GM18505 (cell line): ENCODE data around the gene ABLIM2.

Source experiments
- ATAC-seq: cut with Tn5 transposase; IDR thresholded peaks from one replicate; pipeline ENCODE4 v1.9.1; 2021; ENCODE audit not compliant: unreplicated experiment
- POLR2A ChIP-seq: IDR thresholded peaks from 4 replicates; pipeline ENCODE4 v1.6.1; 2011; ENCODE audit warnings: borderline replicate concordance; ENCODE audit not compliant: insufficient read depth, insufficient read length; ENCODE audit errors: extremely low read depth

ABLIM2 gene

DNA sequence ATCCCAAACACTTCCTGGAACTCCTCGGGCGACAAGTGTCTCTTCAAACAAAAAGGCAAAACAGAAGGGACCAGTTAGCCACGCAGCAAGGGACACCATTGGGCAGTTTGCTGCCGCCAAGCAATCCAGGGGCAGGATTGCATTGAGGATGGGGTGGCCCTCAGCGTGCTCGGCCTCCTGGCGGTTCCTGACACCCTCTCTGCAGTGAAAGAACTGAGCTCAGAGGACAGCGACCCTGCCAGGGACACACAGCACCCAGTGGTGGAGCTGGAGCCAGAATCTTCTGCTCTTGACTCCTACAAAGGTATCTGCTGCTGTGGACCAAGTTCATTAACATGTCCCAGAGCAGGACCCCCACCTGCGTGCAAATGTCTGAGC, 191.6 kb downstream of the ABLIM2 start:
- no peak for ATAC-seq
- TF ChIP-seq POLR2A: no peak

DNA sequence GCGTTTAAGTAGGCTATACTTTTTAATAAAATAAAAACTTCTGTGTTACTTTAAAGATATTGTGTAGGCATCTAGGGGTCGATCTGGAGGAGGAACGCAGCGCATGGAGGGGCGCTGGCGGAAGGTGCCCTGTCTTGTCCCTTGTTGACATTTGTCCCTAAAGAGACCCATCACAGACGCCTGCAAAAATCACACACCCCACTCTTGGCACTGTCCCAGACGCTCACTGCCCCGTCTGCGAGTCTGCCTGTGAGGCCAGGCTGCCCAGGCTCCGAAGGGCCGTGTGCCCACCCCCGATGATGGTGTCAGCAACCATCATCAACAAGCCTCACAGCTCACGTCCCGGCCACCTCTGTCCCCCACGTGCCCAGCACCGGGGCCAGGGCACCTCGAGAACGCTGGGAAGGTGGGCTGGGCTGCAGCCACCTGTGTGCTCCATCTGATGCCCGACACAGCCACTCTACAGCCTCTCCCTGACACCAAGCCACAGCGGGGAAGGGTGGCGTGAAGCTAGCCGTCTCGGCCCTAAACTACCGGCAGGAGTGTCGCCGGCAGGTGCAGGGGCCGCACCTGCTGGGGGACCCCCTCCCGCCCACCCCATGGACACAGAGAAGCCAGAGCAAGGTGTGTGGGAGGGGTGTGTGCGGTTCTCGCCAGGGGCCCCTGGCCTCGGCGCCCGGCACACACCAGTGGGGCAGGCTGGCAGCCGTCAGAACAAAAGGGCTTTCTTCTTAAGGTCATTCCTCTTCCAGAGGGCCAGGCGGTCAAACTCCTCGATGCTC, 192.1 kb downstream of the ABLIM2 start:
- TF ChIP-seq POLR2A: no peak

DNA sequence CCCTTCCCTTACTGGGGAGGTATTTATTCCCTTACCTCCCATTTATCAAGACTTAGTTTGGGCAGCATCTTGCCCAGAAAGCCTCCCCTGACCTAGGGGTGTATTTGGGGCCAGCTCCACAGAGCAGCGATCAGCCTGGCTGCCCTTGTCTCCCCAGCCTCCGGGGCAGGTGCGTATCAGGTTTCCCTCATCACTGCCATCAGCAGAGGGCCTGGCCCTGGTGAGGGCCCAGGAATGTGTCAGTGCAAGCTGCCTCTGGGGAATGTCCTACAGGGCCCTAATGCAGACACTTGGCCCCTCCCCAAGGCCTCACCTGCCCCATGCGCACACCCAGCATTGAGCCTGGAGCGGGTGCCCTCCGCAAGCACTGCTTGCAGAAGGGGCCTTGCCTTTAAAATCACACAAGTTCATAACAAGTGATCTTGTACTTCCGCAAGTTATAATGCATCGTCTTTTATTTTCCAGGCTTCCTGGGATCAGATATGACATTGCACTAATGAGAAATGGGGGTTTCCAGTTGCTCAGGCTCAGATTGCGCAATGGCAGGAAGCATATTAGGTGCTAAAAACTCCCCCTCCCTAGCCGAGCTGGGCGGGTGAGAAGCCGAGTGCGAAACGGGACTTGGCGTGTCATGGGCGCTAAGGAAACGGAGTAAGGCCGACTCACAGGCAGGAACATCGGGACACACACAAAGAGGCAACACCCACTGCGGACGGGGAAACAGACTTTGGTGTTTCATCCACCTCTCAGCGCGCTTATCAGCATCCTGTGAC, 193.5 kb downstream of the ABLIM2 start:
- TF ChIP-seq POLR2A: no peak
- ATAC-seq: no peak

More for the DNA sequence above, 192.1 kb downstream of the ABLIM2 start:
- no peak for ATAC-seq

DNA sequence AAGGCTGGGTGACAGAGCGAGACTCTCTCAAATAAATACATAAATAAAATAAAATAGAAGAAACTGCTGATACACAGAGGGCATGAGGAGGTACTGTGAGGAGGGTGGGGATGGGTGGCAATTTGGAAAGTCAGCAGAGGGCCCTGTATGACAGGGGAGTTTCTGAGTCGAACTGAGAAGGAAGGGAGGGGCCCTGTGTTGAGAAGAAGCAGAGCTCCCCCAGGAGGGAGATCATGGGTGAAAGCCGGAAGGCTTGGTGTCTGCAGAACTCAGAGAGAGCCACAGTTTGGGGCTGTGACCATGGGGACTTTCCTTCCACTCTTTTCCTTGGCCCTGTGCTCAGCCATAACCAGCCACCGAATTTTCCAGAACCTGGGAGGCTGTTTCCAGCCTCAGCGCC, 194.2 kb downstream of the ABLIM2 start:
- TF ChIP-seq POLR2A: no peak
- no peak for ATAC-seq

DNA sequence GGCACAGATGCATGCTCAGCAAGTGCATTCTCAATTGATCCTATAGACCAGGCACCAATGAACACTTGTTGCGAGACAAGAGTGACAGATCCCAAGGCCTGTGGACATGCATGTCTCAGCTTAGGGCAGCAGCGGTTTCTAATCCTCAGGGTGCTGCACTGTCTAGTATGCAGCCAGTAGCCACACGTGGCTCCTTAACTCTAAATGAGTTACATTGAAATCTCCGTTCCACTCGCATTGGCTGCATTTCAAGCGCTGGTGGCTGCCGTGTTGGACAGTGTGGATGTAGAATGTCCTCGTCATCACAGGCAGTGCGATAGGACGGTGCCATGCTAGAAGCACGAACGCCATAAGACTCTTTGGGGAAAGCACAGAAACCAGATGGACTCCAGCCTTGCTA, 194.9 kb downstream of the ABLIM2 start:
- ATAC-seq: no peak
- no peak for TF ChIP-seq POLR2A

- TF ChIP-seq POLR2A: no peak
- no peak for ATAC-seq
Measured at GRCh38 chr4:7962609-7963508, 195.8 kb downstream of the ABLIM2 start.

DNA sequence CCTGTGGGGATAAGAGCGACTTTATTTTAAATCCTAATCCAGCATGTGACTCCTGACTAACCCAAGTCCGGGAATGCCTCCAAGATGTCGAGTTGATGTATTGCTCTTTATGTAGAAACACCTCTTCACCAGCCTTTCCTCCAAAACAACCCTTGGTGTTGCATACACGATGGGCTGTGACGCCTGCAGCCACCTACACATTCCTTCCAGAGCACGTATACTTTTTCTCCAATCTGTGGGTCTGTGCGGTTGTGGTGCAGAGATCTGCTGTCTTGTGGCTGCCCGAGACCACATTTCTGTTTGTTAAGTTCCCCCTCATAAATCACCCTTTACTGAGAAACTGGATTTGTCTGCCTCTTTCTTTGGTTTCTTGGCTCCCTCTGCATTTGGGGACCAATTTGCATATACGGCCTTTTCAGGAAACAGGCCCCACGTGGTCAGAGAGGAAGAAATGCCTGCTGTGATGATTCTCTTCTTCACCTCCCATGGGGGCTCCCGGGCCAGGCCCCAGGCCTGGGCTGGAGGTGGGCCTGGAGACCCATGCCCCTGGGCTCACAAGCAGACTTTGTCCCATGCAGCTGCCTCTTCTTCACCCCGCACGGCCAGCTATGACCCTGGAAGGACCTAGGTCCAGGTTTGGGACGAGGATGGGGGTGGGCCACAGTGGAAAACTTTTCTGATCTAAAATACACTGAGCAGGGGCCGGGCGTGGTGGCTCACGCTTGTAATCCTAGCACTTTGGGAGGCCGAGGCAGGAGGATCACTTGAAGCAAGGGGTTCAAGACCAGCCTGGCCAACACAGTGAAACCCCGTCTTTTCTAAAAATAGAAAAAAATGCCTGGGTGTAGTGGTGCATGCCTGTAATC, 197.6 kb downstream of the ABLIM2 start:
- no peak for TF ChIP-seq POLR2A

GRCh38 chr4:7960017-7960789, 198.4 kb downstream of the ABLIM2 start:
- no peak for ATAC-seq
- no peak for TF ChIP-seq POLR2A

More for the DNA sequence above, 197.6 kb downstream of the ABLIM2 start:
- ATAC-seq: no peak

DNA sequence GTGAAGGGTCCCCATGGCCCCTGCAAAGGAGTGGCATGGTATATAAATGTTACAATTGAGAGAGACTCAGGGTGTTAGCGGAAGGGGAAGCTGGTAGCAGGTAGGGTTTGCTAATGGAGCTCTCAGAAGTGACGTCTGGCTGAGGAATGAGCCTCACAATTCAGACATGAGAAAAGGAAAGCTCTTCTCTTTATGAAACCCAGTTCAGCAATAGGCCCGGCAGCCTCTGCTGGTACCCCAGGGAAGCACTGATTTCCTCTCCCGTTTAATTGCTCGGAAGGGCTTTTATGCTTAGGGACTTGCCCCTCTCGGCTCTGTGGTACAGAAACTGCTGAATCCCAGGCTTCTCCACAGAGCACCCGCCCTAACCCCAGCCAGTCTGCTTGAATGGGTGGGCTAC, 199.5 kb downstream of the ABLIM2 start:
- no peak for TF ChIP-seq POLR2A
- no peak for ATAC-seq

DNA sequence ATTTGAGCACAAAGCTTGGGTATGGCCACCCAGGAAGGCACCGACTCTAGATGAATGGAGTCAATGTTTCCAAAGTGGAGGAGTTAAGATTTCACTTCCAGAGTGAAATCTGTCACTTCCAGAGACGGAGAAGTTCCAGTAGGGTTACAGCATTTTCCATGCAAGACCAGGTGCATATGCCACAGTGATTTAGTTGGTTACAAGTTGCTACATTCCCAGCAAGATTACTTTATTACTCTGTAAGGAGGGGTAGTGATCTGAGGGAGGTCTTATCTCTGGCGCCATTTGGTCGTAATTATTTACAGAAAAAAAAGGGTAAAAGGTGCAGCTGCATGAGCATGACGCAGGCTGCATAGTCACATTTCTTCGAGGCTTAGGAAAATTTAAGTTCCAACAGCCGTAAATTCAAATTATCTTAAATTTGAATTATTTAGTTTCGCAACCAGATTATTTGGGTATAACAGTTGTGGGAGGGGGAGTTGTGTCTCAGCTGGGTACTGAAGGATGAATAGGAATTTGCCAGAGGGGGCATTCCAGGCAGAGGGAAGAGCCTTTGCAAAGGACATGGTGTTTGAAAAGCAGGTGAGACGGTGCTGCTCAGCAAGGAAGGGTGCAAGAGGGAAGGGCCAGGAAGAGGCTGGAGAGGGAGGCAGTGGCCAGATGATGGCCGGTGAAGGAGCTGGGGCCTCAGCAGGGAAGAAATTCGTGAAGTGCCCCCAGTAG, 201.5 kb downstream of the ABLIM2 start:
- no peak for ATAC-seq
- no peak for TF ChIP-seq POLR2A

DNA sequence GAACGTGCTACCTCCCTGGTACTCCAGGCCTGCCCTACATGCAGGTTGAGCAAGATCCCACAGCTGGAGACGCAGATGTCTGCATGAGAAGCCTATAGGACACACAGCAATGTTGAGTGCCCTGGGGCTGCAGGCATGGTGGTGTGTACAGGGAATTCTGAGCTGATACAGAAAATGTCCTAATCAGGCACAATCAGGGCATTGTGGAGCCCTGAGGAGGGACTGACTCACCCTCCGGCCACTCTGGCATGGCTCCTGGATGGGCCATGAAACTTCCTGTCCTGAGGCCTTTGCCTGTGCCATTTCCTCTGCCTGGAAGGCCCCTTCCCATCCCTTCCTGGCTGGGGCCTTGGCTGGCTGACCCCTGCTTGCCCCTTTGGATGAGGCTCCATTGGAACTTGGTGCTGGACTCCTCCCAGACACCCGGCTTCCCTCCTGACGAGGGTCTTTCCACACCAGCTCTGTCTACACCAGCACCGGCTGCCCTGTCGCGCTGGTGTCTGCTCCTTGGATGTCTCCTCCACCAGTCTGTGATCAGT, 202.3 kb downstream of the ABLIM2 start:
- ATAC-seq: no peak
- TF ChIP-seq POLR2A: no peak
